ENCODE results near the gene EGFL7. TPM values are rescaled to one million over a fixed set of nuclear protein-coding genes. Genes with fewer than 3 reads are reported as not detected.
A peak's percentile ranks its signal among the peaks of the same experiment; 100 is the strongest.

EGFL7 gene
- 1.5 TPM for total RNA-seq (2013)
- polyA plus RNA-seq (1 to 10 TPM; 1.3 to 2.8 (median 2.2) TPM), polyA minus RNA-seq (4.8 and 10.4 TPM in 2 replicates), total RNA-seq (0.28 to 1.8 (median 0.60) reads per million in 11 experiments)

DNA sequence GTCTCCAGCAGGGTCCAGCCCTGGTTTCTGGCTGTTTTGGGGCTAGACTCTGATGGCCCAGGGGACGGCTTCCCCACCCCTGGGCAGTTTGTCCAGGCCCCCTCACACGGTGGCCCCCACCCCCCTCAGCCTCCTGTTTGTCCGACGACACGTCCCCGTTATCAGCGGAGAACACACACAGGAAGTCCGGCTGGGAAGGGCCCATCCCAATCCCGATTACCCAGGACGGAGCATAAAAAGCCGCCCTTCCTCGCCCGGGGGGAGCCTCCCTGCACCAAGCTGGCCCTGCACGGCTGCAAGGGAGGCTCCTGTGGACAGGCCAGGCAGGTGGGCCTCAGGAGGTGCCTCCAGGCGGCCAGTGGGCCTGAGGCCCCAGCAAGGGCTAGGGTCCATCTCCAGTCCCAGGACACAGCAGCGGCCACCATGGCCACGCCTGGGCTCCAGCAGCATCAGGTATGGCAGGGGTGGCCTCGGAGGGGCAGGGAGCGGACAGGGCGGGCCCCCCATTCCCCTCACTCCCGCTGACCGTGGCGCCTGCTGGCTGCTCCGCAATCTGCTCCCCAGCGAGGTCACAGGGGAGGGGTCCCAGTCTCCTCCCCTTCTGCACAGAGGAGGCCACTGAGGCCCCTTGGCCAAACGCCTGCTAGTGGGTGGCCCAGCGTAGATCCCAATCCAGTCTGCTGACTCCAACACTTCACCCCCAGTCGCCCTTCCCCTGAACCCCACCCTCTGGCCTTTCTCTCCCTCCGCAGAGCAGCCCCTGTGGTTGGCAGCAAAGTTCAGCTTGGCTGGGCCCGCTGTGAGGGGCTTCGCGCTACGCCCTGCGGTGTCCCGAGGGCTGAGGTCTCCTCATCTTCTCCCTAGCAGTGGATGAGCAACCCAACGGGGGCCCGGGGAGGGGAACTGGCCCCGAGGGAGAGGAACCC lies at the start of gene EGFL7:
TSS of gene EGFL7 (plus strand) at position 261 of the 926 bp plus-strand sequence. CDS start 5,367 bp downstream, outside the sequence.
- H3K27me3 ChIP-seq (ENCODE audit: control insufficient read depth in 2 of 2, insufficient read depth in 2 of 2, low read length in 2 of 2) = peaks cover 70 to 90% of the 10 kb centered on the region in 2 donors
- H3K4me3 Mint-ChIP-seq = peak within 1 kb of the TSS in 1 of 2 donors; percentile 62
- DNase-seq = no peak
- intact Hi-C loops (cut with micrococcal nuclease) = no loop called here
- H3K4me3 ChIP-seq (replicated peaks in 1 of 3; ENCODE audit: low read depth in 2 of 3, low read length in 3 of 3) = no peak within 1 kb of the TSS
- TF ChIP-seq, protein P1, sequence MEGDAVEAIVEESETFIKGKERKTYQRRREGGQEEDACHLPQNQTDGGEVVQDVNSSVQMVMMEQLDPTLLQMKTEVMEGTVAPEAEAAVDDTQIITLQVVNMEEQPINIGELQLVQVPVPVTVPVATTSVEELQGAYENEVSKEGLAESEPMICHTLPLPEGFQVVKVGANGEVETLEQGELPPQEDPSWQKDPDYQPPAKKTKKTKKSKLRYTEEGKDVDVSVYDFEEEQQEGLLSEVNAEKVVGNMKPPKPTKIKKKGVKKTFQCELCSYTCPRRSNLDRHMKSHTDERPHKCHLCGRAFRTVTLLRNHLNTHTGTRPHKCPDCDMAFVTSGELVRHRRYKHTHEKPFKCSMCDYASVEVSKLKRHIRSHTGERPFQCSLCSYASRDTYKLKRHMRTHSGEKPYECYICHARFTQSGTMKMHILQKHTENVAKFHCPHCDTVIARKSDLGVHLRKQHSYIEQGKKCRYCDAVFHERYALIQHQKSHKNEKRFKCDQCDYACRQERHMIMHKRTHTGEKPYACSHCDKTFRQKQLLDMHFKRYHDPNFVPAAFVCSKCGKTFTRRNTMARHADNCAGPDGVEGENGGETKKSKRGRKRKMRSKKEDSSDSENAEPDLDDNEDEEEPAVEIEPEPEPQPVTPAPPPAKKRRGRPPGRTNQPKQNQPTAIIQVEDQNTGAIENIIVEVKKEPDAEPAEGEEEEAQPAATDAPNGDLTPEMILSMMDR (IDR thresholded peaks at IDR 0.05) = no peak
- H3K9ac ChIP-seq (ENCODE audit: insufficient read depth, low read length, poor library complexity, severe bottlenecking) = no peak within 1 kb of the TSS
- H3K36me3 Mint-ChIP-seq = peaks cover 0 to 1% of the 10 kb centered on the region in 2 donors
- H3K79me2 ChIP-seq (ENCODE audit: insufficient read depth, low read length) = no peaks in the 10 kb centered on the region
- peaks cover 14% of the 10 kb centered on the region for H3K4me1 Mint-ChIP-seq
- H2AFZ ChIP-seq (ENCODE audit: insufficient read depth, low read depth, low read length, poor library complexity, severe bottlenecking) = no peak within 1 kb of the TSS
- no peak within 1 kb of the TSS for H3K27ac Mint-ChIP-seq
- peaks cover 4 to 15% of the 10 kb centered on the region in 2 donors for H3K4me1 ChIP-seq (ENCODE audit: control insufficient read depth in 1 of 2, insufficient read depth in 2 of 2, low read length in 2 of 2)
- H3K9me3 ChIP-seq (replicated peaks in 1 of 2; ENCODE audit: control insufficient read depth in 1 of 2, insufficient read depth in 1 of 2, low read length in 2 of 2) = peaks cover 0 to 7% of the 10 kb centered on the region in 2 donors
- peaks cover 0 to 13% (median 8%) of the 10 kb centered on the region in 7 donors for H3K9me3 Mint-ChIP-seq
- H3K4me2 ChIP-seq (replicated peaks; ENCODE audit: extremely low read depth, low read length, poor library complexity, severe bottlenecking) = no peak within 1 kb of the TSS
- 32% methylated on average over 35 of the region's 38 CpGs for WGBS (ENCODE audit: insufficient coverage)
- H3K36me3 ChIP-seq (replicated peaks in 1 of 2; ENCODE audit: control insufficient read depth in 1 of 2, insufficient read depth in 2 of 2, low read length in 2 of 2) = no peaks in the 10 kb centered on the region
- peaks cover 76 to 93% (median 88%) of the 10 kb centered on the region in 3 donors for H3K27me3 Mint-ChIP-seq (ENCODE audit: low read depth in 3 of 3)
- H3K27ac ChIP-seq (ENCODE audit: low read depth in 1 of 2, low read length in 2 of 2) = no peak within 1 kb of the TSS
- H4K20me1 ChIP-seq (ENCODE audit: insufficient read depth, low read length) = no peaks in the 10 kb centered on the region

DNA sequence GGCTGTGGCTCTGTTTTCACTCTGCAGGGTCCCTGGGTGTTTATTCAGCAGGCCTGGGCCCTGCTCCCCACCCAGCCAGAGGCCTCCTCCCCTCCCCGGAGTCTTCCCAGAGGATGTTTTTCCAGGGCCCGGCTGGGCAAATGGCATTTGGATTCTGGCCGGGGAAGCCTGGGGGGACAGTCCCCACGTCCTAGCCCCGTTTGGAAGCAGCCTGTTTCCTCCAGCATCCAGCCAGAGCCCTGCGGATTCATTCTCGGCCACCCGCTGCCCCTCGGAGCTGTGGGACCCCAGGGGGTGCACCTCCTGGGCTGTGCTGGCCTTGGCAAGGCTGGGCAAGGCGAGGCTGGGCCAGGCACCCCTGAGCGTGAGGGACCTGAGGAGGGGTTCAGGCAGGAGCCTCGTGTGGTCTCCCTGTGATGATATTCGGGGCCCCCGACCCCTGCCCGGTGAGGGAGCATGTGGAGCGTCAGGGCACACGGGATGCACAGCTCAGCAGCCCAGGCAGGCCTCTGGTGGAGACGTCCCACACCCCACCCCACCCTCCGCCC lies 48.8 kb upstream of the EGFL7 start:
- peaks cover under 1 to 7% (median 2%) of the 10 kb centered on the region in 3 donors for H3K27me3 Mint-ChIP-seq (ENCODE audit: low read depth in 3 of 3)
- peaks cover 0 to 1% (median 0%) of the 10 kb centered on the region in 7 donors for H3K9me3 Mint-ChIP-seq
- H3K4me1 Mint-ChIP-seq = peaks cover 28% of the 10 kb centered on the region
- H3K4me3 Mint-ChIP-seq = no peak overlapping the region
- intact Hi-C loops (cut with micrococcal nuclease) = loop anchor here in 1 of 2 donors (10.0 kb wide), 1 partner anchor 49 kb away; no protein-coding TSS in a partner anchor
- H3K9ac ChIP-seq (ENCODE audit: insufficient read depth, low read length, poor library complexity, severe bottlenecking) = no peak overlapping the region
- WGBS (ENCODE audit: insufficient coverage) = 95% methylated on average over 12 of the region's 19 CpGs
- H3K4me2 ChIP-seq (replicated peaks; ENCODE audit: extremely low read depth, low read length, poor library complexity, severe bottlenecking) = no peak overlapping the region
- H2AFZ ChIP-seq (ENCODE audit: insufficient read depth, low read depth, low read length, poor library complexity, severe bottlenecking) = no peak overlapping the region
- no peak overlapping the region for H3K27ac ChIP-seq (ENCODE audit: low read depth in 1 of 2, low read length in 2 of 2)
- H3K27me3 ChIP-seq (ENCODE audit: control insufficient read depth in 2 of 2, insufficient read depth in 2 of 2, low read length in 2 of 2) = no peaks in the 10 kb centered on the region
- H3K36me3 ChIP-seq (replicated peaks in 1 of 2; ENCODE audit: control insufficient read depth in 1 of 2, insufficient read depth in 2 of 2, low read length in 2 of 2) = no peaks in the 10 kb centered on the region
- H4K20me1 ChIP-seq (ENCODE audit: insufficient read depth, low read length) = no peaks in the 10 kb centered on the region
- H3K9me3 ChIP-seq (replicated peaks in 1 of 2; ENCODE audit: control insufficient read depth in 1 of 2, insufficient read depth in 1 of 2, low read length in 2 of 2) = no peaks in the 10 kb centered on the region
- no peak overlapping the region for H3K4me3 ChIP-seq (replicated peaks in 1 of 3; ENCODE audit: low read depth in 2 of 3, low read length in 3 of 3)
- peaks cover 29 to 38% of the 10 kb centered on the region in 2 donors for H3K4me1 ChIP-seq (ENCODE audit: control insufficient read depth in 1 of 2, insufficient read depth in 2 of 2, low read length in 2 of 2)
- no peak for DNase-seq
- H3K27ac Mint-ChIP-seq = no peak overlapping the region
- TF ChIP-seq, protein P1 (IDR thresholded peaks at IDR 0.05) = no peak
- no peaks in the 10 kb centered on the region for H3K79me2 ChIP-seq (ENCODE audit: insufficient read depth, low read length)
- peaks cover 0 to 3% of the 10 kb centered on the region in 2 donors for H3K36me3 Mint-ChIP-seq
